ENCODE results near the gene NT5C3A.

The NT5C3A gene

GRCh38 chr7:33075818-33076518 is 13.4 kb upstream of the NT5C3A start:
- DNase-seq = no peak

DNA sequence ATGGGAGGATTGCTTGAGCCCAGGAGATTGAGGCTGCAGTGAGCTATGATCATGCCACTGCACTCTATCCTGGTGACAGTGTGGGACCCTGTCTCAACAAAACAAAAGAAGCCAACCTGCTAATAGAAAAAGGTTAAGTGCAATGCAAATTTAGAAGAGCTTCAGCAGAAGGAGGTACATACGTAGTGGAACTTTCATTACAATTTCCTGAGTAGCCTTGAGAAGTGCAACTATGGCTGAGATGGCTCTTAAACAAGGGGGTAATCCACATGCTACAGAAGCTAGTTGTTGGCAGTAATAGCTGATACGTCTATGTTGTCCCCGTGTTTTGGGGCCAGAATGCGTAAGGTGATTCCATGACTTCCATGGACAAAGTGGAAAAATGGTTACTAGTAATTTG is 10.7 kb upstream of the NT5C3A start:
- no peak for DNase-seq

DNA sequence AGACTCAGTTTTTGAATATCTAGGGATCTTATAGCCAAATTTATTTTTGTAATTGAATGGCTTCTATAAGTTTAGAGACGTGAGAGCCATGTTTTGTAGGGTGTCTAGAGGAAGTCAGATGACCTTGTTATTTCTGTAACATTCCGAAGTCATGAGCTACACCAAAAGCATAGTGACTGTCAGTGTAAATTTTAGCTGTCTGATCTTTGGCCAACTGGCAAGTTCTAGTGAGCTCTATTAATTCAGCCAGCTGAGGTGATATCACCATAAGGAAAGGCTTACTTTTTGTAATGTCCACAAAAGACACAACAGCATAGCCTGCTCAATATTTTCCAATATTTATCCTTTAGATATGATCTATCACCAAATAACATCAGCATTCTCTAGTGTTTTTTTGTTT is 9.9 kb upstream of the NT5C3A start:
- no peak for DNase-seq

DNA sequence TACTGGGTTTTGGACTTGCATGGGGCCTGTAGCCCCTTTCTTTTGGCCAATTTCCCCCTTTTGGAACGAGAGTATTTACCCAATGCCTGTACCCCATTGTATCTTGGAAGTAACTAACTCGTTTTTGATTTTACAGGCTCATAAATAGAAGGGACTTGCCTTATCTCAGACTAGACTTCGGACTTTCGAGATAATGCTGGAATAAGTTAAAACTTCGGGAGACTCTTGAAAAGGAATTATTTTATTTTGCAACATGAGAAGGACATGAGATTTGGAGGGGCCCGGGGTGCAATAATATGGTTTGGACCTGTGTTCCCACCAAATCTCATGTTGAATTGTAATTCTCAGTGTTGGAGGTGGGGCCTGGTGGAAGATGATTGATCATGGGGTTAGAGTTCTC is 8.3 kb upstream of the NT5C3A start:
- no peak for DNase-seq

DNA sequence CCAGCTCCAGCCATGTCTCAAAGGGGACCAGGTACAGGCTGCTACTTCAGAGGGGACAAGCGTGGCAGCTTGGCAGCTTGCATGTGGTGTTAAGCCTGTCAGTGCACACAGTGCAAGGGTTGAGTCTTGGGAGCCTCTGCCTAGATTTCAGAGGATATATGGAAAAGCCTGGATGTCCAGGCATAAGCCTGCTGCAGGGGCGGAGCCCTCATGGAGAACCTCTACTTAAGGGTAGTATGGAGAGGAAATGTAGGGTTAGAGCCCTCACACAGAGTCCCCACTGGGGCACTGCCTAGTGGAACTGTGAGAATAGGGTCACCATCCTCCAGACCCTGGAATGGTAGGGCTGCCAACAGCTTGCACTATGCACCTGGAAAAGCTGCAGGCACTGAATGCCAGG is 7.7 kb upstream of the NT5C3A start:
- DNase-seq = no peak

DNA sequence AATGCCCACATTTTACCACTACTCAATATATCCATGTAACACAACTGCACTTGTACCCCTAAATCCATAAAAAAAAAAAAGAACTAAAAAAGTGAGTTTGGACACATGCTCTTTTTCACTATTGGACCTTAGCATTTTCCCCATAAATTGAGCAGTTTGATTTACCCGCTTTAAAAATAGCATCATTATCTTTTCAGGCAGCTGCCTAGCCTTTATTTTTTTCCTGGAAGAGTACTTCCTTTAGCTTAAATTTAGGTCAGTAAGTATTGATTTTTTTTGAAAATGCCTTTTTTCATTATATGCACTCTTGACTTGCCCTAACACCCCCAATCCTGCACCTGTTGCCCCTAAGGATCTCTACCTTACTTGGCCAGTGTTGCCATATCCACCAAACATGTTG is 5.3 kb upstream of the NT5C3A start:
- no peak for DNase-seq

DNA sequence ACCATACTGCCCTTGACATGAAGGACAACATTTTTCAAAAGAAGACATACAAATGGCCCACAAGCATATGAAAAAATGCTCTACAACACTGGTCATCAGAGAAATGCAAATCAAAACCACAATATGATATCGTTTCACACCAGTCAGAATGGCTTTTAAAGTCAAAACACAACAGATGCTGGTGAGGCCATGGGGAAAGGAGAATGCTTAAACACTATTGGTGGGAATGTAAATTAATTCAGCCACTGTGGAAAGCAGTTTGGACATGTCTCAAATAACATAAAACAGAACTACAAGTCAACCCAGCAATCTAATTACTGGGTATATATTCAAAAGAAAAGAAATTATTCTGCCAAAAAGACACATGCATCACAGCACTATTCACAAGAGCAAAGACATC is 4.2 kb upstream of the NT5C3A start:
- no peak for DNase-seq

GRCh38 chr7:33065981-33066380 is 3.4 kb upstream of the NT5C3A start:
- no peak for DNase-seq

DNA sequence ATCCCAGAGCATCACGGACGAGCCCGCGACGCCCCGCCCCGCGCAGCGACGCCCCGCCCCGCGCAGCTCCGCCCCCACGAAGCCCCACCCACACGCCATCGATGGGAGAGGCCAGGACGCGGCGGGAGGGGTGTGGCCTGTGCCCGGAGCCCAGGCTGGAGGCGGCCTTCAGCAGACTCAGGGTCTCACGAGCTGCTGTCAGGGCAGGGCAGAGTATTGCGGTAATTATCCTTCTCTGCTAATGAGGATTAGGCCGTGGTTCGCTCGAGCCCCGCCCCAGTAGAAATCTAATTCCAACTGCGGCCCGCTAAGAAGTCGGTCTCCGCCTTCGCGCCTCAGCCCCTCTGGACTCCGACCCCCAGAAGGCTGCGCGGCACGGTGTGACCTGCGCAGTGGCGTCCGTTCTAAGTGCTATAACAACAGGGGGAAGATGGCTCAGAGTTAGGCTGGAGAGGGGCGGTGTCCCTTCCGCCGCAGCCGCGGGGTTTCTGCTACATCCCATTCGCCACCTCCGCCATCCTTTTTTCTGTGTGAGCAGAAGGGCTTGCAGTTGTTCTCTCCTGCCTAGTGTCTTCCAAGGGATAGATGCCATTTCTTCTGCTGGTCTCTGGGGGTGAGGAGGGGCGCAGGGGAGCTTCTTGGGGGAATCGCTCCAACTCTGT is 337 bp upstream of the NT5C3A start:
- DNase-seq = peak; percentile 93

DNA sequence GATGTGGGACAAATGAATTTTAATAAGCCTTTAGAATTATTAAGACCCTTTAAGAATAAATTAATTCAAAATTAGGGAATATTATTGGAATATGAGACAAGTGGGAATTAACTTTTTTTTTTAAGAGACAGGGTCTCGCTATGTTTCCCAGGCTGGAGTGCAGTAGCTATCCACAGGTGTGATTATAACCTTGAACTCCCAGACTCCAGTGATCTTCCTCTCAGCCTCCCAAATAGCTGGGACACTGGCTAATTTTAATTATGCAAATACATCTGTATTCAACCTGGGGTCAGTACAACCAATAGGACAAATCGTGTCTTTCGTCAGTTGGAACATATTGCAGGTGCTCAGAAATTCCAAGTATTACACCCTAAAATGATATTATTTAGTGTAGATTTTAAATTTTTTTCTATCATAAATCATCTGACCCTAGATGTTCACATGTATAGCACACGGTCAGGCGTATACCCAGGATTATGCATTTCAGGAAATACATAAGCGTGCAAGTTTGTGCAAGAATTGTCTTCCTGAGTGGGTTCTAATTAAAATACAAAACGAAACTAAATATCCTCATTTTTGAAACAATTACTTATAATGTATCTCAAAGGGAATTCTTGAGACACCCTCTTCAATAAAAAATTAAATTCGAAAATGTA is 1.2 kb downstream of the NT5C3A start:
- no peak for DNase-seq

DNA sequence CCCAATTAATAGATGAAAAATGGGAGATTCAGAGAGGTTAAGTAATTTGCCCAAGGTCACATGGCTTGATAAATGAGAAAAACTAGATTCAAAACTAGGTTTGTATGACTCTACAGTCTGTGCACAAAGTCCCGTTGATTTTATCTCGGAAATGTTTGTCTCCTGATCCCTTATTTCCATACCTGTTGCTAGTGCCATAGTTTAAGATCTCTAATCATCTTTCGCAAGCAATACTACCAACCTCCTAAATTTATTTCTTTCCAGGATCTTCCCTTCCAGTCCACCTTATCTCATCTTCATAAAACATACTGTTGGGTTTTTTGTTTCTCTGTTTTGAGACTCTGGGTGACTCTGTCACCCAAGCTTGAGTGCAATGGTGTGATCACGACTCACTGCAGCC is 2.9 kb downstream of the NT5C3A start:
- DNase-seq = no peak

DNA sequence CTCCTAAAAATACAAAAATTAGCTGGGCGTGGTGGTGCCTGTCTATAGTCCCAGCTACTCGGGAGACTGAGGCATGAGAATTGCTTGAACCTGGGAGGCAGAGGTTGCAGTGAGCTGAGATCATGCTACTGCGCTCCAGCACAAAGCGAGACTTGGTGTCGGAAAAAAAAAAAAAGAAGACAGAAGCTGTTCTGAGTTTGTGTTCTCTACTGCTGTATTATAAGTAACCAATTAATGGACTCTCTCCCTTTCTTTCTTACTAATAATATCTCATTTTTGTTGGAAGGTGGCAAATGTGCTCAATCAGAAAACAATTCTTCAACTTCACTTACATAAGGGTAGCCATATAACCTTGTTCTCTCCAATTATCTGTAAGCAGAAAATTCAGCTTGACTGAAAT is 7.4 kb downstream of the NT5C3A start:
- DNase-seq = no peak

GRCh38 chr7:33054261-33054964 is 8.2 kb downstream of the NT5C3A start:
- no peak for DNase-seq

- no peak for DNase-seq
Measured at GRCh38 chr7:33053721-33054120, 8.9 kb downstream of the NT5C3A start.

DNA sequence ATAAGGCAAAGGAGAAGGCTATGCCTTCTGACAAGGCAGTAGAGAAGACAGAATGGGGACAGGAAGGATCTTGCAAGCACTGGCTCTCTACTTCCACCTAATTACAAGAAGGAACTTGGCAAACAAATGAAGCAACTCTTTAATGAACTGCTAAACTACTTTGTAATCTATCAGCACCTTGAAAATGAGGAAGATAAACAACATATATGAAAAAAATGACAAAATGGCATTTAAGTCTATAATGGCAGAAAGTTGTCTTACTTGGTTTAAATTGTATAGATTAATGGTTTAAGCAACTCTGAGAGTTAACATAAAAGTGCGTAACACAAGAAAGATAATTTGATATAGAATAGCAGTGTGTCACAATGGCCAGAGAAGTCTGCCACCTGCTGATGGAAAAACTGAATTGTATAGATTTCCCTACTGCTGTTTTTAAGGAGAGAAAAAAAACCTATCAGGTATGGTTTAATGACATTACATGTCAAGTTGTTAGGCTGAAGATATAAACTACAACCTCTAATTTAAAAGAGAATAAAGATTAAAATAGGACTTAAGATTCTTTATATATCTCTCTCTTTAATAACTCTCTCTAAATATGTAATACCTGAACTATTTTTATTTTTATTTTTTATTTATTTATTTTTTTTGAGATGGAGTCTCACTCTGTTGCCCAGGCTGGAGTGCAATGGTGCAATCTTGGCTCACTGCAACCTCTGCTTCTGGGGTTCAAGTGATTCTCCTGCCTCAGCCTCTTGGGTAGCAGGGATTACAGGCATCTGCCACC is 11.8 kb downstream of the NT5C3A start:
- DNase-seq = no peak

DNA sequence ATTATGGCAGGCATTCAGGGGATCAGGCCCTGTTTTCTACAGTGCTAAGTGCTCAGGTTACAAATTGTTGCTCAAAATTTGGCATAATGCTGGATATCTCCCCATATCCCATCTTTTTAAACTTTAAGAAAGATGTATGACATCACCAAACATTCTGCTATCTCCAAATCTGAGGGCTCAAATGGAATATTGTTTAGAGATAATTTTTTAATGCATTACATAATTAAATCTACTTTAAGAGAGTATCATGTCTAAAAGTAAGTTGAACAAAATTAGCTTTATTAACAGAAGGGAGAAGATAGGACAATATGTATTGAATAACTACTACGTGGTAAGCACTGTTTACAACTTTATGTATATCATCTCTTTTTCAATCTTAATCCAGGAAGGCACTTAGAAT is 13.9 kb downstream of the NT5C3A start:
- DNase-seq = no peak

DNA sequence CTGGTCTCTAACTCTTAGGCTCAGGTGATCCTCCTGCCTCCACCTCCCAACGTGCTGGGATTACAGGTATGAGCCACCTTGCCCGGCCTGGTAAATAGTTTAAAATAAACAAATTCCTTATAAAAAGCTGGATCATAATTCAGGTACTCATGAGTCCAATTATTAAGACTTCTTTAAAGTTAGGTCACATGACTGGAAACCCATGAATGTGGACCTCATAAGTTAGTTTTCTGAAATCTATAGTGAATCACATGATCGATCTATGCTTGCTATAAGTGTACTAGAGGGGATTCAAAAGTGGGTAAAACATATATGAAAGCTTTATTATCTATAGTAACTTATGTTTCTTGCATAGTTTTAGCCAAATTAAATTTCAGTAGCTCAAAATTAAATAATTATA is 14.3 kb downstream of the NT5C3A start:
- DNase-seq = no peak

- no peak for DNase-seq
Measured at GRCh38 chr7:33044986-33045385, 17.6 kb downstream of the NT5C3A start.

DNA sequence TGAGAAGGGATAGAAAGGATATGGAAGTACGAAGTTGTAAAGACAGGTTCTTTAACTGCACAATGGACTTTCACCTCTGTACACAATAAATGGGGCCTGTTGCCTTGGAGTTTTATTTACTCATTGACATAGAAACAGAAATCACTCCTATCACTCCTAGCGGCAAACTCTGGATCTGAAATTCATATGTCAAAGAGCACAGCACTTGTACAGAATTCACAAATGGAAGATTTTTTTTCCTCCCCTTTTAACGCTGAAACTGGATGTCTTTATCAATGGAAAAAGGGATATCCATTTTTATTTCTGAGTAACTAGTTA is 18.2 kb downstream of the NT5C3A start:
- DNase-seq = no peak

- no peak for DNase-seq
Measured at GRCh38 chr7:33043501-33044400, 18.8 kb downstream of the NT5C3A start.

DNA sequence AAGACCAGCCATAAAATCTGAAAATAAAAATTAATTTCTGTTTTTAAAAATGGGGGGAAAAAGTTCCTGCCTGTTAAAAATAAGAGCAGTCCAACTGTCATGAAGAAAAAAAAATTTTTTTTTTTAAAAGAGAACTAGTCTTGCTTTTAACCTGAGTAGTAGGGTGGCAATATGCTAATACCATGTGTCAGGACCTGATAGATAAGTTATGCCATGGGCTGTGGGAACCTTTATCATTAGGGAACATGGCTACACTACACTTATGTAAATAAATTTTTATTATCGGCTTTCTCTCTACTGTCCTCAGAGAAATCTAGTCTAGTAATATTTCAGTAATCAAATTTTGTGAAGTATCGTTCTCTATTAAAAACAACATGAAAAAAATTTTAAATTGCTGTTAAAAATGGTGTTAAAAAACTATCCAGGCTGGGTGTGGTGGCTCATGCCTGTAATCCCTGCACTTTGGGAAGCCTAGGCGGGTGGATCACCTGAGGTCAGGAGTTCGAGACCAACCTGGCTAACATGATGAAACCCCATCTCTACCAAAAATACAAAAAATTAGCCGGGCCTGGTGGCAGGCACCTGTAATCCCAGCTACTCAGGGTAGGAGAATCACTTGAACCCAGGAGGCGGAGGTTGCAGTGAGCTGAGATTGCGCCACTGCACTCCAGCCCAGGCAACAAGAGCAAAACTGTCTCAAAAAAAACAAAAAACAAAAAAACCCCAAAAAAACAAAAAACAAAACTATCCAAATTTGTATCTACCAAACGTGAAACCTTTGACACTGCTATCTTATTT is 20.7 kb downstream of the NT5C3A start:
- no peak for DNase-seq
